Uterus (tissue), 2 donors: ENCODE data around the gene GALNT15.

Experiments
- POLR2A ChIP-seq, 2 donors: fragments of 450-650 bp; IDR thresholded peaks; one replicate each; pipeline ENCODE4 v1.6.1; 2016; ENCODE audit warnings: antibody characterized with exemption in 2 of 2, mild to moderate bottlenecking in 1 of 2, moderate library complexity in 1 of 2
- TF ChIP-seq, protein P1 (sequence below), 4 experiments: fragments of 200-600 bp in 2 of 4; fragments of 450-650 bp in 2 of 4; sonication (generic) in 2 of 4; IDR thresholded peaks; one replicate each; pipeline ENCODE4 v1.5.1; 2016 to 2019; ENCODE audit warnings: antibody characterized with exemption in 4 of 4, mild to moderate bottlenecking in 2 of 4, moderate library complexity in 1 of 4

GRCh38 chr3:16264708-16265454 lies 90.4 kb downstream of the GALNT15 start, which contains the start of the genes DPH3 and OXNAD1:
- peak; percentile 67 to 70 for TF ChIP-seq POLR2A (IDR thresholded peaks at IDR 0.05)
- TF ChIP-seq, protein P1, sequence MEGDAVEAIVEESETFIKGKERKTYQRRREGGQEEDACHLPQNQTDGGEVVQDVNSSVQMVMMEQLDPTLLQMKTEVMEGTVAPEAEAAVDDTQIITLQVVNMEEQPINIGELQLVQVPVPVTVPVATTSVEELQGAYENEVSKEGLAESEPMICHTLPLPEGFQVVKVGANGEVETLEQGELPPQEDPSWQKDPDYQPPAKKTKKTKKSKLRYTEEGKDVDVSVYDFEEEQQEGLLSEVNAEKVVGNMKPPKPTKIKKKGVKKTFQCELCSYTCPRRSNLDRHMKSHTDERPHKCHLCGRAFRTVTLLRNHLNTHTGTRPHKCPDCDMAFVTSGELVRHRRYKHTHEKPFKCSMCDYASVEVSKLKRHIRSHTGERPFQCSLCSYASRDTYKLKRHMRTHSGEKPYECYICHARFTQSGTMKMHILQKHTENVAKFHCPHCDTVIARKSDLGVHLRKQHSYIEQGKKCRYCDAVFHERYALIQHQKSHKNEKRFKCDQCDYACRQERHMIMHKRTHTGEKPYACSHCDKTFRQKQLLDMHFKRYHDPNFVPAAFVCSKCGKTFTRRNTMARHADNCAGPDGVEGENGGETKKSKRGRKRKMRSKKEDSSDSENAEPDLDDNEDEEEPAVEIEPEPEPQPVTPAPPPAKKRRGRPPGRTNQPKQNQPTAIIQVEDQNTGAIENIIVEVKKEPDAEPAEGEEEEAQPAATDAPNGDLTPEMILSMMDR (IDR thresholded peaks at IDR 0.05) = peak in 3 of 4 experiments; percentile 6 to 41 (median 27)
